Hepatocyte (in vitro differentiated cells): Measurements from ENCODE around the gene PRDX3. TPM values are rescaled to one million over a fixed set of nuclear protein-coding genes. Genes with fewer than 3 reads are reported as not detected.
A peak's percentile ranks its signal among the peaks of the same experiment; 100 is the strongest.

Experiments
- DNase-seq: peaks from one replicate; pipeline ENCODE4 v3.0.0-alpha.2; 2016; ENCODE audit warnings: low spot score
- H2AFZ ChIP-seq: fragments of 200-600 bp; sonication (generic); 2 replicates; pipeline ENCODE4 v1.6.0; 2016; ENCODE audit warnings: antibody characterized with exemption, mild to moderate bottlenecking
- H3K27ac ChIP-seq: fragments of 200-600 bp; sonication (generic); 2 replicates; pipeline ENCODE4 v1.5.1; 2016; ENCODE audit warnings: mild to moderate bottlenecking
- H3K27me3 ChIP-seq: fragments of 200-600 bp; sonication (generic); 2 replicates; pipeline ENCODE4 v1.6.1; 2016
- H3K36me3 ChIP-seq: fragments of 200-600 bp; sonication (generic); replicated peaks from 2 replicates; pipeline ENCODE4 v1.5.1; 2016; ENCODE audit warnings: low read depth; ENCODE audit not compliant: insufficient read depth
- H3K4me1 ChIP-seq: fragments of 200-600 bp; sonication (generic); 2 replicates; pipeline ENCODE4 v1.5.1; 2016; ENCODE audit warnings: mild to moderate bottlenecking, moderate library complexity; ENCODE audit not compliant: insufficient read depth
- H3K4me2 ChIP-seq: fragments of 200-600 bp; sonication (generic); 2 replicates; pipeline ENCODE4 v1.6.0; 2016
- H3K4me3 ChIP-seq: fragments of 200-600 bp; sonication (generic); 2 replicates; pipeline ENCODE4 v1.5.1; 2016; ENCODE audit warnings: mild to moderate bottlenecking
- H3K79me2 ChIP-seq: fragments of 200-600 bp; sonication (generic); 2 replicates; pipeline ENCODE4 v1.6.0; 2017; ENCODE audit warnings: mild to moderate bottlenecking
- H3K9me2 ChIP-seq: fragments of 200-600 bp; sonication (generic); replicated peaks from 2 replicates; pipeline ENCODE4 v1.6.0; 2017; ENCODE audit warnings: mild to moderate bottlenecking; ENCODE audit not compliant: insufficient read depth
- H3K9me3 ChIP-seq: fragments of 200-600 bp; sonication (generic); 2 replicates; pipeline ENCODE4 v1.5.1; 2016; ENCODE audit warnings: low read depth, mild to moderate bottlenecking
- H4K20me1 ChIP-seq: fragments of 200-600 bp; sonication (generic); 2 replicates; pipeline ENCODE4 v1.6.0; 2016; ENCODE audit warnings: mild to moderate bottlenecking; ENCODE audit not compliant: insufficient read depth, poor library complexity, severe bottlenecking
- CTCF ChIP-seq: fragments of 200-600 bp; sonication (generic); IDR thresholded peaks from 2 replicates; pipeline ENCODE4 v1.5.1; 2016; ENCODE audit warnings: antibody characterized with exemption, mild to moderate bottlenecking; ENCODE audit not compliant: poor library complexity
- EZH2 ChIP-seq: fragments of 200-600 bp; sonication (generic); IDR thresholded peaks from 2 replicates; pipeline ENCODE4 v1.6.1; 2016; ENCODE audit warnings: antibody characterized with exemption, mild to moderate bottlenecking, borderline replicate concordance
- EZH2phosphoT487 ChIP-seq: fragments of 200-600 bp; sonication (generic); IDR thresholded peaks from one replicate; pipeline ENCODE4 v1.6.1; 2018; ENCODE audit warnings: antibody characterized with exemption, mild to moderate bottlenecking, low read depth, moderate library complexity; ENCODE audit not compliant: unreplicated experiment, severe bottlenecking
- whole genome bisulfite sequencing: methylation state at CpG from one replicate; pipeline ENCODE4 v1.1.6; 2016; ENCODE audit warnings: low lambda C conversion rate; ENCODE audit errors: missing lambda C conversion rate; 5-methylcytosine and 5-hydroxymethylcytosine counted together
- polyA plus RNA-seq: library from polyadenylated mRNA; unstranded; fragments of >200 nt; fragmentation: Nextera tagmentation; extraction: Ambion mirVana; gene quantifications from 2 replicates; pipeline ENCODE4 v1.2.1, GENCODE V29; 2016
- total RNA-seq: library from RNA; depleted of rRNA; stranded (reverse); fragments of >200 nt; gene quantifications from 2 replicates; pipeline ENCODE4 v1.2.3, GENCODE V29; 2014

PRDX3 gene
- total and polyA plus RNA-seq, 2 experiments from 2014 or later, result 294 to 333 TPM

DNA sequence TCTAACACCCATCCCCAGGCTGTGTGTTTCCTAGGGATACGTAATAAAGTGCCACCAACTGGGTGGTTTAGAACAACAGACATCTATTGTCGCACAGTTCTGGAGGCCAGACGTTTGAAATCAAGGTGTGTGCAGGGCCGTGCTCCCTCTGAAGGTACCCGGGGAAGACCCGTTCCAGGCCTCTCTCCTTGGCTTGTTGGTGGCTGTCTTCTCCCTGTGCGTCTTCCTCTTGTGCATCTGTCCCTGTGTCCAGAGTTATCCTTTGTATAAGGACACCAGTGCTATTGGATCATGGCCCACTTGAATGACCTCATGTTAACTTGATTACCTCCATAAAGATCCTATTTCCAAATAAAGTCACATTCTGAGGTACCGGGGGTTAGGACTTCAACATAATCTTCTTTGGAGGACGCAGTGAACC, 44.4 kb upstream of the PRDX3 start:
- Histone ChIP-seq H2AFZ (no peak overlapping the region), H3K79me2 (peaks cover 94% of the 10 kb centered on the region), H3K27me3 (no peaks in the 10 kb centered on the region), H3K4me3 (no peak overlapping the region), H3K36me3 (no peaks in the 10 kb centered on the region), H3K27ac (peak overlapping the region; percentile 84), H3K4me1 (peaks cover 55% of the 10 kb centered on the region), H4K20me1 (no peaks in the 10 kb centered on the region), H3K9me2 (no peaks in the 10 kb centered on the region), H3K9me3 (no peaks in the 10 kb centered on the region), H3K4me2 (peak overlapping the region; percentile 70)
- WGBS, result 60% methylated on average over 9 of the region's 9 CpGs
- TF ChIP-seq CTCF (no peak), EZH2phosphoT487 (no peak), EZH2 (no peak)
- no peak for DNase-seq

GRCh38 chr10:119222537-119222936, 43.9 kb upstream of the PRDX3 start:
- H3K27ac ChIP-seq, result peak overlapping the region; percentile 84
- peaks cover 94% of the 10 kb centered on the region for H3K79me2 ChIP-seq
- no peaks in the 10 kb centered on the region for H4K20me1 ChIP-seq

GRCh38 chr10:119221666-119222065, 43.1 kb upstream of the PRDX3 start:
- TF ChIP-seq CTCF, result no peak
- TF ChIP-seq EZH2phosphoT487, result no peak
- TF ChIP-seq EZH2, result no peak
- Histone ChIP-seq H2AFZ (no peak overlapping the region), H3K79me2 (peaks cover 94% of the 10 kb centered on the region), H3K9me3 (no peaks in the 10 kb centered on the region), H3K4me2 (peak overlapping the region; percentile 70), H3K4me3 (no peak overlapping the region), H3K27me3 (no peaks in the 10 kb centered on the region), H3K36me3 (no peaks in the 10 kb centered on the region), H3K4me1 (peaks cover 64% of the 10 kb centered on the region), H3K27ac (peak overlapping the region; percentile 84), H3K9me2 (no peaks in the 10 kb centered on the region), H4K20me1 (no peaks in the 10 kb centered on the region)
- no peak for DNase-seq
- WGBS, result 100% methylated on average over 1 of the region's 1 CpG

More at GRCh38 chr10:119222537-119222936, 43.9 kb upstream of the PRDX3 start:
- H3K4me2 ChIP-seq, result peak overlapping the region; percentile 70
- WGBS, result 26% methylated on average over 9 of the region's 9 CpGs
- H3K4me3 ChIP-seq, result no peak overlapping the region
- no peaks in the 10 kb centered on the region for H3K9me2 ChIP-seq
- H3K36me3 ChIP-seq, result no peaks in the 10 kb centered on the region
- H3K27me3 ChIP-seq, result no peaks in the 10 kb centered on the region
- peaks cover 59% of the 10 kb centered on the region for H3K4me1 ChIP-seq
- H3K9me3 ChIP-seq, result no peaks in the 10 kb centered on the region
- peak overlapping the region; percentile 27 for H2AFZ ChIP-seq
- TF ChIP-seq CTCF, result no peak
- DNase-seq, result peak; percentile 57

DNA sequence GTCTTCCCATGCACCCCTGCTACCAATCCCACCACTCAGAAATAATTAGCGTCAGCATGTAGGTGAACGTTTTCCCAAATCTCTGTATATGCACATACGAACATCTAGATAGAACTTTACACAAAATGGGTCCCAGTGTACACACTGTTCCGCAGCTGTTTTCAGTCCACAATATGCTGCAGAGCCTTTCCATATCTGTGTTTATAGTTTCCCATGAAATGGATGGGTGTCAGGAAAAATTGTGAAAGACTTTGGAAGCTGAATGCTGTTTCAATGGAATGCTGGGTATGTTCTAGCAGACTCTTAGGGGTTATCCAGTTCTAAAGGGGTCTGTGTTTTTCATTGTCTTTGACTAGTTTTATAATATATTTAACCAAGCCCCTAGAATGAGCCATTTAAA, 42.6 kb upstream of the PRDX3 start:
- H3K4me2 ChIP-seq, result peak overlapping the region; percentile 70
- H2AFZ ChIP-seq, result no peak overlapping the region
- no peak overlapping the region for H3K4me3 ChIP-seq
- no peaks in the 10 kb centered on the region for H3K9me2 ChIP-seq
- H3K27me3 ChIP-seq, result no peaks in the 10 kb centered on the region
- DNase-seq, result no peak
- no peak for TF ChIP-seq CTCF
- TF ChIP-seq EZH2phosphoT487, result no peak
- no peak for TF ChIP-seq EZH2
- H3K4me1 ChIP-seq, result peaks cover 69% of the 10 kb centered on the region
- H3K9me3 ChIP-seq, result no peaks in the 10 kb centered on the region
- no peaks in the 10 kb centered on the region for H3K36me3 ChIP-seq
- 67% methylated on average over 4 of the region's 4 CpGs for WGBS
- H3K27ac ChIP-seq, result peak overlapping the region; percentile 84
- H4K20me1 ChIP-seq, result no peaks in the 10 kb centered on the region
- H3K79me2 ChIP-seq, result peaks cover 94% of the 10 kb centered on the region
